Activated naive CD4-positive, alpha-beta T cell treated with Interleukin-2 at 50 U/mL for 16 hours (primary cell): ENCODE measurements around the gene STUM.

ENCODE experiments used
- DNase-seq: peaks from one replicate; pipeline ENCODE4 v3.0.0-alpha.2; 2020

Gene STUM

DNA sequence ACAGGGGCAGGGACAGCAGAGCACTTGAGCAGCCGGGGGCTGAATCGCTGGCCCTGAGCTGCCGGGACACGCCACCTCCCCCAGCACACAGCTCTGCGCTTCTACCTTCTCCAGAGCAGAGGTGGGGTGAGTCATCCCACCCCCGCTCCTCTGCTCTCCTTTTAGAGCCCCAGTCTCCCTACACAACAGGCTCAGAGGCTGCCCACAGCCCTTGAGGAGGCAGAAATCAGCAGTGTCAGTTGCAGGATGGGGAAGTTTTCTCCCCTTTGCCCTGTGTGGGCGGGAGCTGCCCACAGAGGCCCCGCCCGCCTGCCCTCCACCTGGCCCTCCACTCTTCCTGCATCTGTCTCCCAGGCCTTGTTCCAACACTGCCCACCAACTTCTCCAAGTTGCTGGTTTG is 94.6 kb downstream of the STUM start:
- peak; percentile 79 for DNase-seq

DNA sequence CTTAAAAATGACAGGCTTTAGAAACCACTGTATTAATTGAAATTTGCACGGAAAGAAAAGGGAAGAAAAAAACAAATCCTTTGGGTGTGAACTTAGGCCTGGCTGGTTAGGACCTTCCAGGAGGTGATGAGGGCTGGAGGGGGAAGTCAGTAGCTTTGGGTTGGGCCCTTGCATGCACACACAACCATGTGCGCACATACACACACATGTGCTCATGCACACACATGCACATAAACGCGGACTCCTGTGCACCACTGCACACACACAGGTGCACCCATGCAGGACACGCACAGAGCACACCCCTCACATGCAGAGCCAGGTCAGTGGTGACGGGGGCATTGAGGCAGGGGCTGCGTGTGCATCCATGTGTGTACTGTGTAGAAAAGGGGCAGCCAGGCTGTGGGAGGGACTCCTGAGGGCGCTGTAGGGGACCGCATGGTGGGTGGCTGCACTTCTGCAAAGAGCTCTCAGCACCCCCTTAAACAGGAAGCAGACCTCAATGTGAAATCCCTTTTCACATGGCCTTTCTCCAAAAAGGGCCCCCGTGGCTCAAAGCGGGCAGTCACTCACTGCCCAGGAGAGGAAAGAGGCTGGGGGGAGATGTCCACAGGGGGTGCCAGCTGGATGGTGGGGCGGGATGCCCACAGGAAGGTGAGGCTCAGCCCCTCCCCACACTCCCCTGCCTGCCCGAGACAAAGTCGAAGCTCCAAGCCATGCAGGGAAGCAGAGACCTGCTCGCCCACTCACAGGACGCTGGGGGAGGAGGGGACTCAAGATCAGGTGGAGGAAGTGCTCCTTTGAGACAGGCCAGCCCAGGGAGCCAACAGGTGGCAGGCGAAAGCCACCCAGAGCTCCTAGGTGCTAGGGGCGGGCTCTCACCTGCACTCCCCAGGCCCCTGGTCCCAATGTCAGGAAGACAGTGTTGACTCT is 95.3 kb downstream of the STUM start:
- DNase-seq = no peak

DNA sequence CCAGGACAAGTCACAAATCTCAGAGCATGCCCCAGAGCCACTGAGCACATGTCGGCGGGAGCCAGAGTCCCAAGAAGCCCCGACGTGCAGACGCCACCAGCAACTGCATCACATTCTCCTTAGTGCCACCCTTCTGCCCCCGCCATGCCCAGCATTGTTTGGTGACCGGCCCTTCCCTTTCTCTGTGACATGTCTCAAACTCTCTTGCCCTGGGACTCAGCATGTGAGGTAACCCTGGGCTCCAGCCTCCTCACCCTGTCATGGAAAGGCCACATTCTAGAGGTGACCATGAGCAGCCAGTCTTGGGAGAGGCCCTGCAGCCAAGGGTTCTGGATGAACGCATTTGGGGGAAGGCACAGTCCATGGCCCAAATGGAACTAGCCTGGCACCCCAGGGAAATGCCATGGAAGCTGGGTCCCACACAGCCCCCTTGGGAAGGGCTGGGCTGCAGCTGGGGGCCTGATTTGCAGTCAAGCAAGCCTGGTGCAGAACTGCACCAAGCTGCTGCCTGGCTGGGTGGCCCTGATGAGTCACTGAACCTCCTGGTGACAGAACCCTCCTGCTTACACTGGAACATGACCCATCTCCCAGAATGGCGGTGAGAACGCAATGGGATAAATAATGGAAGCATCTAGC is 96.1 kb downstream of the STUM start:
- no peak for DNase-seq

DNA sequence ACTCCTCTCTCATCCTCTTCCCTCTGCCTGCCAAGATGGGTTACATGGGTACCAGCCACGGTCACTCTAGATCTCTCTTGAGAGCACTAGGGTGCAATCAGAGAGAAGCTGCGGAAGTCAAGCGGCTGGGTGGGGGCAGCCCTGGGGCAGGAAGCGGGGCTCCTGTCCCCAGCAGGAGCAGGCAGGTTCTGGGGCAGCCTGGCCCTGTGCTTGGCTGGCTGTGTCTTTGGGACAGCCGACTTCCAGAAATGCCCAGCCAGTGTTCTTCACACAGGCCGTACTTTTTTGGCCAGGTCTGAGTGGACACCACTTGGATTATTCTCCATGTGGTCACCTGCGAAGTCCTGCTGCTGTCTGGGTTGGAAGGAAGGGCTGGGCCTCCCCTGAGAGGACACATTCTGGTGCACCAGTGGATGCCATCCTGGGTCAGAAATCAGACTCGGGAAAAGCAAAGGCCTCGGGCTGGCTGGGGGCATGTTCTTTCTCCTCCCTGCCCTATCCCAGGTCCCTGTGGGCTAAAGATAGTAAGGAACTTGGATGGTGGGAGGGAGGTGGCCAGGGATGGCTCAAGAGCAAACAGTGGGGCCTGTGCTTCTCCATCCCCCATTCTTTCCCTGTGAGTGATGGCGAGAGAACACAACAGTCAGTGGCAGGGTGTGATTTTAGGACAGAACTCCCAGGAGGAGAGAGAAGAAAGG is 96.9 kb downstream of the STUM start:
- no peak for DNase-seq

DNA sequence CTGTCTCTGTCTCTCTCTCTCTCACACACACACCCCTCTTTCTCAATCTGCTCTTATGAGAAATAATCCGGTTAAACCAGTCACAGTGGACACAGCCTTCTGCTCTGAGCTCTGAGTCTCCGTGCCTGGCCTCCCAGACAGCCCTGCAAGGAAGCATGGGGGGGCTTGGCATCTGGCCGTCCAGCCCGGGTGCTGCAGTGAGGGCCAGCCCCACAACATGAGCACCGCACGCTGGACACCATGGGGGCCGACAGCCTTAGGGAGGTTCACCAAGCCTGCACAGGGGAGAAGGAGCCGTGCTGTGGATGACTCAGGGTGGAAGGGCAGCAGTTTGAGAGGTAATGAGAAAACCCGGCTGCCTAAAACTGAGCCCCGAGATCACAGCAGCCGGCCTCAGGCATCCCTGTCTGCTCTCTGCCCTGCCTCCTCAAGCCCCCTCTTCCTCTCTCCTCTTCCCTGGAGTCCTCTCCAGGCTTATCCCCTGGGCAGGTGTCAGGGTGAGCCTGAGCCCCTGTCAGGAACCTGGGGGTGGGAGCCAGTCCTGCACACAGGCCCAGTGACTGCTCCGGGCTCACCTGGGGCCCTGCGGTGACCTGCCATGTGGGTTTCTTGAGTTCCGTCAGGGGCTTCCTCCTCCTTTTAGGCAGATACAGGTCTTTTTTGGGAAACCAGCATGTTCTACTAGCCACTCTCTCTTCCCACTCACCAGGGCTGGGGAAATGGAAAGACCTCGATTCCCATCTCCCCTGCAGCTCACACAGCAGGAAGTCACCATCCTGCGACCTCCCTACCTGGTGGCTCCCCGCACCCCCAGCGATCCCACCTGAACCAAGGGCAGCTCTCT is 97.7 kb downstream of the STUM start:
- DNase-seq = no peak

DNA sequence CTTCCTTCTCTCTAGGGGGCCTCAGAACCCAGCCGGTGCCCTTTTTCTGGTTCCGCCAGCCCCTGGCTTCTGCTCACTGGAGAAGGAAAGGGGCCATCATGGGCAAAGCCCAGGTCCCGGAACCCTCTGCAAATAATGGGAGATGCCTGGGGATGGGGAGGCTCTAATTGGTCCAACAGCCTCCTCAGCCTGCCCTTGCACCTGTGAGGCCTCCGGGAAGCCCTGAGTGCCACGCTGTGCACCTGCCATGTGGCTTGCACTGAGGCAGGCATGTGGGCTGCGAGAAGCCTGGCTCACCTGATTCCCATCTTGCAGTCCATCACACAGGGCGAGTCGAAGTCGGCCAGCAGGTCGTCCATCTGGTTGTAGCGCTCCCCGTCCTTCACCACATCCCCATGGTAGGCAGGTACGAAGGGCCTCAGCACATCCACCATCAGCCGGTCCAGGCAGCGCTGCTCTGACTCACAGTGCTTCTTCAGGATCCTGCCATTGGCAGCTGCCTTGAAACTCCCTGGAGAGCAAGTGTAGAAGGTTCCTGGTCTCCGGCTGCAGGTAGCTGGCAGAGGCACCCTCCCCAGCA is 98.4 kb downstream of the STUM start:
- DNase-seq = no peak

DNA sequence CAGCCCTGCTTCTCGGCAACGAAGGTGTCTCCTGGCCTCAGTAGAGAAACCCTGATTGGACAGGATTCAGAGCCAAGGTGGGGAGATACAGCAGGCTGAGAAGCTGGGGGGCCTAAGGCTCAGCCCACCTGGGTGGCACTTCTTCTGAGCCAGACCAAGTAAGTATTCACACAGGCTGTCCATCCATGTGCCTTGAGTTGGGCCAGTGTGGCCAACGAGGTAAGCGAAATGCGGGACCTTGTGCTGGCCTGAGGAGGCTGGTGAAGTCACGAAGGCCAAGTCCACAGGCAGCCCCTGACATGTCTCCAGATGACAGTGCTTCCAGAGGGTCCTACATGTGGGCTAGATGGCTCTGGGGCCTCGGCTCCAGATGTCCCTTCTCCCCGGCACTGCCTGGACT is 99.2 kb downstream of the STUM start:
- no peak for DNase-seq

DNA sequence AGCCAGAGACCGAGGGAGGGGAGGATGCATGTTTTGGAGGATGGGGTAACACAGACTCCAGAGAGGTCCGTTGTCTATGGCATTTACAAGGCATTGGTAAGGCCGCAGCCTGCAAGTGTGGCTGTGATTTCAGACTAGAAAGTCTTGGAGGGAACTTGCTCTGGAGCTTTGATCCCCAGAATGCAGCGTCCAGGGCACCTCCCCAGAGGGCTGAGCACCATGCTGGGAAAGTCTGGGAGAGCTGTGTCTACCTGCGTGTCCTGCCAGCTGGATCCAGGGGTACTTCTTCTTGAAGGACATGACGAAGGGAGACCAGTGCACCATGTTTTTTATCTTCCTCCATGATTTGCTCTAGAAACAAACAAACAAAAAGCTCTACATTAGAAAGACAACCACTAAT is 99.9 kb downstream of the STUM start:
- no peak for DNase-seq

DNA sequence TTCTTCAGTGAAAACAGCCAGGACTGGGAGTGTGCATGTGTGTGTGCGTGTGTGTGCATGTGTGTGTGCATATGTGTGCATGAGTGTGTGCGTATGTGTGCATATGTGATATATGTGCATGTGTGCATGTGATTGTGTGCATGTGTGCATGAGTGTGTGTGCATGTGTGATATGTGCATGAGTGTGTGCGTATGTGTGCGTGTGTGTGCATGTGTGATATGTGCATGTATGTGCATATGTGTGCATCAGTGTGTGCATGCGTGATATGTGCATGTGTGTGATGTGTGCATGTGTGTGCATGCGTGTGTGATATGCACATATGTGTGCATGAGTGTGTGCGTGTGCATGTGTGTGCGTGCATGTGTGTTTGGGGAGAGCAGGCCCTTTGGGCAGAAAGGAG is 100.7 kb downstream of the STUM start:
- DNase-seq = no peak

DNA sequence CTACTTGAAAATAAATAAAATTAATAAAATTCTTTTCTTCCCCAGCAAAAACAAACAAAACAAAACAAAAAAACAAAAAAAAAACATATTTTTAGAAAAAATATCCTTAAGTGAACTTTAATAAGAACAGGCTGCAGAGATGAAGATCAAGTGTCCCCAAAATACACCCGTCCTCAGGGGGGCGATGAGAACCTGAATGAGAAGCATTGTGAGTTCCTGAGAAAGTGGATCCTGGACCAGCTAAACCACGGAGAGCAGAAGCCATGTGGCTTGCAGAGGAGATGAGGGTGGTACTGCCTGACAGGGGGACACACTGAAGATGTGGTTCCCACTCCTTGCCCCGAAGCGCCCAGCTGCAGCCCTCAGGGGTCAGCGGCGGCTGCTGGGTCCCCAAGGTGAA is 101.2 kb downstream of the STUM start:
- no peak for DNase-seq

DNA sequence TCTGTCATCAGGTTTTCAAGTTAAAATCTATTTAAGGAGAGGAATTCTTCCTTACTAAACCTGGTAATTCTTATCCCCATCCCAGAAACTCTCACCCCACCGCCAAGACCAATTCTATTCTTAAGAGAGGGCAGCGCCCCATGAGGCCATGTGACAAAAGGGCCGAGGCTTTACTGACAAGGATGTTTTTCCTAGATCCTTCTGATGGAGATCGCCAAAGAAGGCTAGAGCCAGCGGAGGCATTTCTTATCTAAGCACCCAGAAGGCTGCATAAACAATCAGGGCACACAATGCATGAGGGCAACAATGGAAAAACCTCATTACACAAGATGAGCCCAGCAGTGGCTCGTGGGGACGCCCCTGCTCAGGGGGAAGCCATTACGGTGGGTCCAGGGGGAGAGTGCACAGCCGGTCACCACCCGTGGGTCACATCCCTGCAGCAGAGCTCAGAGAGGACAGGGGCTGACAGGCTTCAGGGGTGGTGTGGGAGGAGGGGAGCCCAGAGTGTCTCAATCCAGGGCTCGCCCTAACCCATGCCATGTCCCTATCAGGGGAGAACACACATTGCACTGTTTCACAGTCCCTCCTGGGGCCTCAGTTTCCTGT is 101.8 kb downstream of the STUM start:
- DNase-seq = no peak

DNA sequence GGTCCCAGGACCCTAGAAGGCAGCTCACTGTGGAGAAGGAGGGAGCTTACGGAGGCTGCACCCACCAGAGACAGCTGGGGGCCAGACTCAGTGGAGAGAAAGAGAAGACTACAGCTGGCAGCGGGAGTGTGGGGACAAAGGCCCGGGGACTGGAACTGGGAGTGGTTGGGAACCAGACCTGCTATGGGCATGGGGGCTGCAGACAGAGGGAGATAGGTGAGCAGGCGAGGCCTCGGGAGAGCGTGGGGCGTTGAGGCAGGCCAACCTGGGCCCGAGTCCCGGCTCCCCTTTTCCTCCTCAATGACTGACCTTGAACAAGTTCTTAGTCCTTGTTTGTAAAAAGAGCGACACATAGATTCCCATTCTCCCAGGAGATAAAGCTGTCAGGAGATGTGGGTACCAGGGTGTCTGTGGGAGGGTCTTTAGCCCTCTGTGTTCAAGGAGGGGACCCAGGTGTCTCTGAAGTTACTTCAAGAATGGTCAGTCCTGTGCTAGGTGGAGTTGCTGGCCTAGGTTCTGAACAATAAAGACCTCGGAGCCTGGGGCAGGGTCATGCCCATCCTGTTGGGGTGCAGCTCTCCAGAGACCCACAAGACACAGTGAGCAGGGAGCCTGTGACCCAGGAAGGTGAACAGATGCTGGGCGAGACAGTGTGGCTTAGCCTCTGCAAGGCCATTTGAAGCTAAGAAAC is 102.6 kb downstream of the STUM start:
- no peak for DNase-seq

DNA sequence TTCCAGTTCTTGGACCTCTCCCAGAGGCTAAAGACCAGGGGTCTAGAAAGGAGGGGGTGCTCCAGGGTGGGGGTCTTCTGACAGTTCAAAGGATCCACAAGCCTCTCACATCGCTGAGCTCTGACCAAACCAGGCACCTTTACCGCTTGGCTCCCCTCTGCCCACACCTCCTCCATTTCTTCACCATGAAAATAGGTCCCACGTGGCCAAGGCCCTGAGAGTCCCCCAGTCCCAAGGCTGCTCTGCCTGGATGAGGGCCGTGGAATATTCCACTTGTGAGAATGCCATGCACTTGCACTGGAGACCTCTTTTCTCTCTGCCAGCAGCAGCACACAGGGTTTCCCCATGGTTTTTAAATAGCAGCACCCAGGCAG is 103.2 kb downstream of the STUM start:
- no peak for DNase-seq

DNA sequence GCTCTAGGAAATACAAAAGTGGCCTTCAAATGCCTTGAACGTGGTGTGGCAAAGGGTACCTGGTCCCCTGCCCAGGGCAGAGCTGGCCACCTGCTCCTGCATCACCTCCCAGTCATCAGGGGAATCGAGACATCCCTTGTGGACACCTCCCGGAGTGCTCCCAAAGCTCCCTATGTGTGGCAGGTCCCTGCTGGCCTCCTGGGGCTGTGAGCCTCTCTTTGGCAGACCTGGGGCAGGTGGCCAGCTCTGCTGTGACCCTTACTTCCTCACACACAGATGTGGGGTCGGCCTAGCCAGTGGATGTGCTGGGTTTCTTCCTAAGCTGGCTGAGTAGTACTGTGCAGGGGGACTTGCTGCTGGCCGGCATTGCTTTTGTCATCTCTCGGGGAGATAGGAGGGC is 104.0 kb downstream of the STUM start:
- DNase-seq = no peak

DNA sequence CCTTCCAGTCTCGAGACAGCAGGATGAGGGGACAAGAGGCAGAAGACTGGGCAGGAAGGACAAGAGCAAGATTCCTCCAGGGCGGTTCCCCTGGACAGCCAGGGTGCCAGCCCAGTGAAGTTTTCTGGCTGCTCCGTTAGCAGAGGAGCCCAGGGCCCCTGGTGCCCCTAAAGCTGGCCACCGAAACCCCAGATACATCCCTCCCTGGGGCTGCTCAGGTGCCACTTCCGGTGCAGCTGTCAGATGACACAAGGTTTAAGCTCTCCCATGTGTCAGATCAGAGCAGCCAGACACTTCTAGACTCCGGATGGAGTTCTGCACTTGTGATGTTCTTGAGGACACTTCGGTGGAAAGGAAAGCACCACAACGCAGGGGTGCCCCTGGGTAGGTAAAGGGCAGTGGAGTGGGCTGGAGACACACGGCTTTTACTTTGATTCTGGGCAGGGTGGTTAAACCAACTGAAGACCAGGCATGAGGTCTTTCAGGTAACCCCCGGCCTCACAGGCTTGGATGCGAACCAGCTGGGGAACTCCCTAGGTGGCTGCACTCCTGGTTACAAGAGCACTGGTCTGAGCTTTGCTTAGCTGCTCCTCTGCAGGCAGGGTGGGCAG is 104.9 kb downstream of the STUM start:
- DNase-seq = peak; percentile 58

DNA sequence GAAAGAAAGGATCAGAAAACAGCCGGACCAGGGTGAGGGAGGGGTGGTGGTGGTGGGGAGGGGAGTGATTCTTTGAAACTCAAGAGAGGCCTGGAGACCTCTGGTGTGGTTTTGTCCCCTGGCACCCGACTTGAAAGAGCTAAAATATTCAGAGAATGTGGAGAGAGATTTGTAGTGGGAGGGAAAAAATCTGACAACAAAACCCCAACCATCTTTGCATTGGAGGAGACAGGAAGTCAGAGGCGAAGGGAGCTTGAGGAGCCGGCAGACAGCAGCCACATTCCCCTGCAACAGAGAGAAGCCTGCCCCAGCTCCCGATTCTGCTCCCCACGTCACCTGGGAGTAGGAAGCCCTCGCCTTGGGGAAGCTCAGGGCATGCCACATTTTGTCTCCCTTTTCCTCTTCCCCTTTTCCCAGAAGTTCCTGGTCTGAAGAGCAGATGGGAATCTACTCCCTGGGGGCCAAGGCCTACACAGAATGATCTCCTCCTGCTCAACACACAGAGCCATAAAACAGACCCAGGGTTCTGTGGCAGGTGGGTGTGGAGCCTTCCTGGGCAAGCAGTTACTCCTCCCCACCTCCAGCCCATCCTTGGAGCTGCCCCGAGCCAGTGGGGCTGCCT is 105.6 kb downstream of the STUM start:
- DNase-seq = no peak

DNA sequence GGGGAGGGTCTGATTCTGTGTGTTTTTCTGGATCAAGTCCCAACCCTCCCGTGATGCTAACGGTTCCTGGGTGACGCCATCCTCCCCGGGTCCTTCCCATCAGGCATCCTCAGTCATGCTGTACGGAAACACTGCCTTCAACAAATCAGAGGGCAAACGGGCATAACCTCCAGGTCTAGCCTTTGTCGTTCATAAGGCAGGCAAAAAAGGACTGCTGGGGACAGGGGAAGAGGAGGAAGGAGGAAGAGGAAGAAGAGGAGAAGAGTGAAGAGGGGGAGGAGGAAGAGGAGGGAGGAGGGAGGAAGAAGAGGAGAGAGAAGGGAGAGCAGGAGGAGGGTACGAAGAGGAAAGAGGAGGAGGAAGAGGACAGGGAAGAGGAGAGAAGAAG is 106.1 kb downstream of the STUM start:
- no peak for DNase-seq

DNA sequence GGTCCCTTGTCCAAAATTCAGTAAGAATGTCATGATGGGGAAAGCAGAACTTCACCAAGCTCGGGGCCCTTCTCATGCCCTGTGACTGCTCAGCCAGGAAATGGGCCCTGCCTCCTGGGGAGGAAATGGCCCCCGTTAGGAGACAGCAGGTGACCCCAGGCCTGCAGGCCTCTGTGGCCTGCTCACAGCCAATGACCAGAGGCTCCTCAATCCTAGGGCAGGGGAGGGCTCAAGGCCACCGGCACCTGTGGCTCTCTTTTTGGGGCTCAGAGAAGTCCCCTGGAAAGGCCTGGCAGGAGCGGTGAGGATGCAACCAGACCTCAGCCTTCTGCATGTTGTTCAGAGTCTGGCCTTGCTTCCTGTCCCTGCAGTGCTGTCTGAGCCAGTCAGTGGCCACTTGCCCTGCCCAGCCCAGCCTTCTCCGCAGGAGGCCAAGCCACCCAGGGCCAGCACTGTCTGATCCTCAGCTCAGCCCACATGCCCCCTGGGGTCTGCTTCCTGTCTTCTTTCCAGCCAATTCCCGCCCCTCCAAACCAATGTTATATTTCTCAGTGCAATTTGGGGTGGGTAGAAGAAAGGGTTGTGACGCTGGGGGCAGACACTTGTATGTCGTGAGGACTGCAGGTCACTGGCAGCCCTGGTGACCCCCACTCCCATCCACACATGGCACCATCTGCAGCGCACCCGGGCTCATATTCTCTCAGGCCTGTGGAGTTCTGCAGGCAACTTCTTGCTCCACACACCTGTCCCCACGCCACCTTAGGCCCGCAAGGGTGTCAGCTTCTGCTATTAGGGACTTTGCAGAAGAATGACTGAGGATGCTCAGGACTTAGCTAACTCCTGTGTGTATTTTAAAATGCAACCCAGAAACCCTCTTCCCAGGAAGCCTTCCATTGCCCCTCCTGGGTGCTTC is 106.9 kb downstream of the STUM start:
- DNase-seq = no peak

DNA sequence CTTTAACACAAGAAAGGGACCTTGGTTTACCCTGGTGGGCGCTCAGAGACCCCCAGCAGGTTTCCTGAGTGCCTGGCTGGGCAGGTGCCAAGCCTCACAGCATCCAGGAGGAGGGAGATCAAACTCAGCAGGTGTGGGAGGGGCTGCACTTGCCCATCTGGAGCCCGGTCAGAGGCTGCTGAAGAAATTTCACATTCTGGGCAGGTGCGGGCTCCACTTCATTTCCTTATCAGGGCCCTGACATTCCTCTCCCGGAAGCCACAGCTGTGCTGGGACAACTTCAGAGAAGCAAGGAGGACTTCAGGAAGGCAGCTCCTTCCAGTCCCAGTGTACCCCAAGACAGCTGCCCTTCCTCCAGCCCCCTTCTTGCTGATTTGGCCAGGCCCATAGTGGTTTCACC is 107.6 kb downstream of the STUM start:
- DNase-seq = no peak
